Choroid plexus epithelial cell (primary cell): Measurements from ENCODE around the gene ACOX3.
"Not testable (repeated sequence)": the region's sequence is repeated elsewhere in the genome, so short reads cannot be mapped to it uniquely, and the experiment has no call there.

ENCODE experiments used
- DNase-seq: peaks from one replicate; pipeline ENCODE4 v3.0.0-alpha.2; 2010; ENCODE audit warnings: low read depth
- H3K4me3 ChIP-seq: 2 replicates; pipeline ENCODE4 v1.5.1; 2011; ENCODE audit warnings: low read depth, mild to moderate bottlenecking, control low read depth, low read length, moderate library complexity
- CTCF ChIP-seq: conservative IDR thresholded peaks from 2 replicates; pipeline ENCODE4 v1.5.1; 2011; ENCODE audit warnings: low read depth, mild to moderate bottlenecking, control low read depth, inconsistent platforms, low read length, moderate library complexity

ACOX3 gene

GRCh38 chr4:8343967-8344331 lies 96.6 kb downstream of the ACOX3 start:
- no peak for DNase-seq
- no peak for TF ChIP-seq CTCF
- no peak overlapping the region for H3K4me3 ChIP-seq

GRCh38 chr4:8343262-8343966 lies 97.1 kb downstream of the ACOX3 start:
- H3K4me3 ChIP-seq: no peak overlapping the region
- no peak for DNase-seq
- no peak for TF ChIP-seq CTCF

GRCh38 chr4:8342651-8343261 lies 97.8 kb downstream of the ACOX3 start:
- peak; percentile 32 for TF ChIP-seq CTCF
- no peak overlapping the region for H3K4me3 ChIP-seq
- no peak for DNase-seq

GRCh38 chr4:8341691-8342090 lies 98.8 kb downstream of the ACOX3 start:
- no peak overlapping the region for H3K4me3 ChIP-seq
- TF ChIP-seq CTCF: no peak
- no peak for DNase-seq

GRCh38 chr4:8341281-8341680 lies 99.2 kb downstream of the ACOX3 start:
- not testable (repeated sequence) for DNase-seq, H3K4me3 ChIP-seq

GRCh38 chr4:8340781-8341241 lies 99.7 kb downstream of the ACOX3 start:
- DNase-seq: no peak
- no peak overlapping the region for H3K4me3 ChIP-seq
- no peak for TF ChIP-seq CTCF

GRCh38 chr4:8338351-8338961 lies 102.1 kb downstream of the ACOX3 start:
- no peak for DNase-seq
- H3K4me3 ChIP-seq: no peak overlapping the region
- no peak for TF ChIP-seq CTCF
